ENCODE results near the gene CNOT6.

CNOT6 gene

GRCh38 chr5:180621311-180621710 is 127.1 kb downstream of the CNOT6 start:
- Histone ChIP-seq H3K36me3 (ENCODE audit: control insufficient read depth, insufficient read depth, low read length) (no peaks in the 10 kb centered on the region), H3K23ac (ENCODE audit: low read length) (no peak overlapping the region), H3K27me3 (ENCODE audit: insufficient read depth, low read length, poor library complexity) (no peaks in the 10 kb centered on the region), H3K4ac (ENCODE audit: low read depth, low read length) (no peak overlapping the region), H3K4me2 (ENCODE audit: low read length) (no peak overlapping the region), H3K56ac (ENCODE audit: low read length) (no peak overlapping the region), H3K4me1 (ENCODE audit: control insufficient read depth, low read depth, low read length) (no peaks in the 10 kb centered on the region), H3K79me1 (ENCODE audit: low read length) (no peaks in the 10 kb centered on the region), H3K4me3 (ENCODE audit: low read length) (no peak overlapping the region), H2BK15ac (replicated peaks; ENCODE audit: low read depth) (no peak overlapping the region), H3K27ac (ENCODE audit: low read depth, low read length) (no peak overlapping the region), H3K9ac (ENCODE audit: low read length) (no peak overlapping the region), H4K5ac (ENCODE audit: low read length) (no peak overlapping the region), H3K79me2 (ENCODE audit: control insufficient read depth, insufficient read depth, low read length) (no peaks in the 10 kb centered on the region), H3K18ac (ENCODE audit: low read length) (no peak overlapping the region), H2AK5ac (ENCODE audit: low read length) (no peak overlapping the region), H2BK120ac (ENCODE audit: low read depth, low read length) (no peak overlapping the region), H4K8ac (ENCODE audit: low read depth, low read length) (no peak overlapping the region), H2BK5ac (ENCODE audit: low read length) (no peak overlapping the region)
- no peak for DNase-seq
- no CpG with 5 or more reads among the region's 32 CpGs for WGBS (ENCODE audit: extremely low coverage, insufficient coverage, low lambda C conversion rate)

GRCh38 chr5:180622910-180623309 is 128.7 kb downstream of the CNOT6 start:
- no CpG with 5 or more reads among the region's 6 CpGs for WGBS (ENCODE audit: extremely low coverage, insufficient coverage, low lambda C conversion rate)
- no peak overlapping the region for H3K4me3 ChIP-seq (ENCODE audit: low read length)
- H2BK5ac ChIP-seq (ENCODE audit: low read length) = no peak overlapping the region
- DNase-seq = no peak
- no peak overlapping the region for H3K9ac ChIP-seq (ENCODE audit: low read length)
- no peak overlapping the region for H3K4me2 ChIP-seq (ENCODE audit: low read length)
- no peak overlapping the region for H3K27ac ChIP-seq (ENCODE audit: low read depth, low read length)
- no peak overlapping the region for H3K18ac ChIP-seq (ENCODE audit: low read length)
- H4K5ac ChIP-seq (ENCODE audit: low read length) = no peak overlapping the region
- H2AK5ac ChIP-seq (ENCODE audit: low read length) = no peak overlapping the region
- H3K79me2 ChIP-seq (ENCODE audit: control insufficient read depth, insufficient read depth, low read length) = no peaks in the 10 kb centered on the region
- no peak overlapping the region for H4K8ac ChIP-seq (ENCODE audit: low read depth, low read length)
- no peak overlapping the region for H3K23ac ChIP-seq (ENCODE audit: low read length)
- H3K36me3 ChIP-seq (ENCODE audit: control insufficient read depth, insufficient read depth, low read length) = no peaks in the 10 kb centered on the region
- no peaks in the 10 kb centered on the region for H3K79me1 ChIP-seq (ENCODE audit: low read length)
- no peaks in the 10 kb centered on the region for H3K27me3 ChIP-seq (ENCODE audit: insufficient read depth, low read length, poor library complexity)
- no peak overlapping the region for H3K4ac ChIP-seq (ENCODE audit: low read depth, low read length)
- H2BK120ac ChIP-seq (ENCODE audit: low read depth, low read length) = no peak overlapping the region
- H3K4me1 ChIP-seq (ENCODE audit: control insufficient read depth, low read depth, low read length) = no peaks in the 10 kb centered on the region
- H2BK15ac ChIP-seq (replicated peaks; ENCODE audit: low read depth) = no peak overlapping the region
- H3K56ac ChIP-seq (ENCODE audit: low read length) = no peak overlapping the region

DNA sequence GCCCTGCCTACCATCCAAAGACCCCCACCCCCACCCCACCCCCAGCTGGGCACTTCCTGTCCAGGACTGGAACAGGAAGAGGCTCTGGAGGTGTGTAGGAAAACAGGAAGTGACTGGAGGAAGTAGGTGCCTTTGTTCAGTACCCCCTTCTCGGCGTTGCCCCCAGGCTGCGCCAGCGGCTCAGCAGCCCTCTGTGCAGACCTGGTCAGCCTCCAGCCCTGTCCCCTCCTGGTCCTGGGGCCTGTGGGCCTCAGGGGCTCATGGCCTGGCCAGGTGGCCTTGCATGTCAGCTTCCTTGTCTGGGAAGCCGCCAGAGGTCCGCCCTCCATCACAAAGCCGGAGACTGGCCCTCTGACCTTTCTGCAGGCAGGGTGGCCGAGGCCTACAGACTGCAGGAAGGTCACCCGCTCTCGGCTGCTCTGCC is 129.2 kb downstream of the CNOT6 start:
- Histone ChIP-seq H4K8ac (ENCODE audit: low read depth, low read length) (no peak overlapping the region), H3K4me1 (ENCODE audit: control insufficient read depth, low read depth, low read length) (no peaks in the 10 kb centered on the region), H3K79me2 (ENCODE audit: control insufficient read depth, insufficient read depth, low read length) (no peaks in the 10 kb centered on the region), H3K56ac (ENCODE audit: low read length) (no peak overlapping the region), H2BK15ac (replicated peaks; ENCODE audit: low read depth) (no peak overlapping the region), H3K4me2 (ENCODE audit: low read length) (no peak overlapping the region), H3K27me3 (ENCODE audit: insufficient read depth, low read length, poor library complexity) (no peaks in the 10 kb centered on the region), H3K4ac (ENCODE audit: low read depth, low read length) (no peak overlapping the region), H3K79me1 (ENCODE audit: low read length) (no peaks in the 10 kb centered on the region), H3K18ac (ENCODE audit: low read length) (no peak overlapping the region), H4K5ac (ENCODE audit: low read length) (no peak overlapping the region), H3K27ac (ENCODE audit: low read depth, low read length) (no peak overlapping the region), H2BK120ac (ENCODE audit: low read depth, low read length) (no peak overlapping the region), H3K36me3 (ENCODE audit: control insufficient read depth, insufficient read depth, low read length) (no peaks in the 10 kb centered on the region), H3K4me3 (ENCODE audit: low read length) (no peak overlapping the region), H3K23ac (ENCODE audit: low read length) (no peak overlapping the region), H3K9ac (ENCODE audit: low read length) (no peak overlapping the region), H2BK5ac (ENCODE audit: low read length) (no peak overlapping the region), H2AK5ac (ENCODE audit: low read length) (no peak overlapping the region)
- no peak for DNase-seq
- no CpG with 5 or more reads among the region's 10 CpGs for WGBS (ENCODE audit: extremely low coverage, insufficient coverage, low lambda C conversion rate)

- H3K79me1 ChIP-seq (ENCODE audit: low read length) = no peaks in the 10 kb centered on the region
- no peaks in the 10 kb centered on the region for H3K27me3 ChIP-seq (ENCODE audit: insufficient read depth, low read length, poor library complexity)
- WGBS (ENCODE audit: extremely low coverage, insufficient coverage, low lambda C conversion rate) = no CpG with 5 or more reads among the region's 15 CpGs
- H3K4me1 ChIP-seq (ENCODE audit: control insufficient read depth, low read depth, low read length) = no peaks in the 10 kb centered on the region
- H2BK5ac ChIP-seq (ENCODE audit: low read length) = no peak overlapping the region
- no peak overlapping the region for H3K18ac ChIP-seq (ENCODE audit: low read length)
- H3K79me2 ChIP-seq (ENCODE audit: control insufficient read depth, insufficient read depth, low read length) = no peaks in the 10 kb centered on the region
- H3K23ac ChIP-seq (ENCODE audit: low read length) = no peak overlapping the region
- DNase-seq = no peak
- H3K4me2 ChIP-seq (ENCODE audit: low read length) = no peak overlapping the region
- no peak overlapping the region for H3K9ac ChIP-seq (ENCODE audit: low read length)
- no peaks in the 10 kb centered on the region for H3K36me3 ChIP-seq (ENCODE audit: control insufficient read depth, insufficient read depth, low read length)
- H3K4ac ChIP-seq (ENCODE audit: low read depth, low read length) = no peak overlapping the region
- no peak overlapping the region for H3K56ac ChIP-seq (ENCODE audit: low read length)
- H3K27ac ChIP-seq (ENCODE audit: low read depth, low read length) = no peak overlapping the region
- H4K5ac ChIP-seq (ENCODE audit: low read length) = no peak overlapping the region
- no peak overlapping the region for H4K8ac ChIP-seq (ENCODE audit: low read depth, low read length)
- H2BK15ac ChIP-seq (replicated peaks; ENCODE audit: low read depth) = no peak overlapping the region
- no peak overlapping the region for H2BK120ac ChIP-seq (ENCODE audit: low read depth, low read length)
- H3K4me3 ChIP-seq (ENCODE audit: low read length) = no peak overlapping the region
- H2AK5ac ChIP-seq (ENCODE audit: low read length) = no peak overlapping the region
Observed at GRCh38 chr5:180623844-180624243, 129.7 kb downstream of the CNOT6 start.

DNA sequence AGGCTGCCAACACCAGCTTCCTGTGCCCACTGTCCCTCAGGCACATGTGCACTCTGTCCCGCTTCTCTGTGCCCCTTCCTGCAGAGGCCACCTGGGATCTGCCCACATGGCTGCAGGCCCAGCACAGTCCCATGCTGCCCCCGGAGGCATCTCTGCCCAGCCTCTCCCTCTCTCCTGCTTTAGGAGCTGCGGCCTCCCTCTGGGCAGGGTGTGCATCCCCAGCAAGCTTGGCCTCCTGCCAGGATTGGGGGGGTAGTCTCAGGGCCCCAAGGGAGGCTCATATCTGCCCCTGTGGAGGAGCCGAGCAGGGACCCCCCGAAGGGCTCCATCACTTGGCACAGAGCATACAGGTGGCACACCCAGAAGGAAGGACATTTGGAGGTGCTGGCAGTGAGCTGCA is 130.4 kb downstream of the CNOT6 start:
- Histone ChIP-seq H3K27ac (ENCODE audit: low read depth, low read length) (no peak overlapping the region), H3K4me3 (ENCODE audit: low read length) (no peak overlapping the region), H3K36me3 (ENCODE audit: control insufficient read depth, insufficient read depth, low read length) (no peaks in the 10 kb centered on the region), H2BK15ac (replicated peaks; ENCODE audit: low read depth) (no peak overlapping the region), H2AK5ac (ENCODE audit: low read length) (no peak overlapping the region), H2BK120ac (ENCODE audit: low read depth, low read length) (no peak overlapping the region), H3K23ac (ENCODE audit: low read length) (no peak overlapping the region), H4K5ac (ENCODE audit: low read length) (no peak overlapping the region), H3K4ac (ENCODE audit: low read depth, low read length) (no peak overlapping the region), H3K56ac (ENCODE audit: low read length) (no peak overlapping the region), H3K4me1 (ENCODE audit: control insufficient read depth, low read depth, low read length) (no peaks in the 10 kb centered on the region), H3K4me2 (ENCODE audit: low read length) (no peak overlapping the region), H4K8ac (ENCODE audit: low read depth, low read length) (no peak overlapping the region), H2BK5ac (ENCODE audit: low read length) (no peak overlapping the region), H3K27me3 (ENCODE audit: insufficient read depth, low read length, poor library complexity) (no peaks in the 10 kb centered on the region), H3K79me1 (ENCODE audit: low read length) (no peaks in the 10 kb centered on the region), H3K79me2 (ENCODE audit: control insufficient read depth, insufficient read depth, low read length) (no peaks in the 10 kb centered on the region), H3K18ac (ENCODE audit: low read length) (no peak overlapping the region), H3K9ac (ENCODE audit: low read length) (no peak overlapping the region)
- DNase-seq = no peak
- no CpG with 5 or more reads among the region's 5 CpGs for WGBS (ENCODE audit: extremely low coverage, insufficient coverage, low lambda C conversion rate)

DNA sequence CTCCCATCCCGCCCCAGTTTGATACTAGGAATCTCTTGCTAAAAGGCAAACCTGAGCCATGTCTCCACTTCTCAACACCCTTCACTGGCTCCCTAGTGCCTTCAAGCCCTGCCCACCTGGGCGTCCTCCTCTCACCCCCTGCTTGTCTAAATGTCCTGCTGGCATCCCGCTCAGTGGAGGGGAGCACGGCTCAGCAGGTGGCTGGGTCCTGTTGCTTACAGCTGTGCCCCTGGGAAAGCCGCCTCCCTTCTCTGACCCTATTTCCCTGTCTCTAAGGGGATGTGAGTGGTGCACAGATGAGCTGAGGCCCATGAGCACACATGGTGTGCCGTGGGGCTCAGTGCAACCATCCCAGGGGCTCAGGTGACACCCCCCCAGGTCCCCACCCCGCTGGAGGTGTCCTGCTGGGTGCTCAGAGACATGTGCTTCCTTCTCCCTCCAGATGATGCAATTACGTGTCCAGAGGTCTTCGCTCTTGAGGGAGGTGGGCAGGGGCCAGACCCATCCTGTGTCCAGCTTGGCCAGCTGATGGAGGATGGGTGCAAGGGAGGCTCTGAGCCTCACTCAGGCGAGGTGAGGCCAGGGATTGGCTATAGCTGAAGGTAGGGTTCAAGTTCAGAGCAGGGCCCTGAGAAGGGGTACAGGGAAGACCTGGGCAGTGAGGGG is 131.1 kb downstream of the CNOT6 start:
- no peak for DNase-seq
- H4K8ac ChIP-seq (ENCODE audit: low read depth, low read length) = no peak overlapping the region
- H3K79me1 ChIP-seq (ENCODE audit: low read length) = no peaks in the 10 kb centered on the region
- H2BK5ac ChIP-seq (ENCODE audit: low read length) = no peak overlapping the region
- no CpG with 5 or more reads among the region's 10 CpGs for WGBS (ENCODE audit: extremely low coverage, insufficient coverage, low lambda C conversion rate)
- no peak overlapping the region for H3K18ac ChIP-seq (ENCODE audit: low read length)
- no peak overlapping the region for H4K5ac ChIP-seq (ENCODE audit: low read length)
- H3K4me3 ChIP-seq (ENCODE audit: low read length) = no peak overlapping the region
- H3K27me3 ChIP-seq (ENCODE audit: insufficient read depth, low read length, poor library complexity) = no peaks in the 10 kb centered on the region
- H3K79me2 ChIP-seq (ENCODE audit: control insufficient read depth, insufficient read depth, low read length) = no peaks in the 10 kb centered on the region
- no peaks in the 10 kb centered on the region for H3K36me3 ChIP-seq (ENCODE audit: control insufficient read depth, insufficient read depth, low read length)
- no peaks in the 10 kb centered on the region for H3K4me1 ChIP-seq (ENCODE audit: control insufficient read depth, low read depth, low read length)
- no peak overlapping the region for H3K4me2 ChIP-seq (ENCODE audit: low read length)
- H2AK5ac ChIP-seq (ENCODE audit: low read length) = no peak overlapping the region
- H3K27ac ChIP-seq (ENCODE audit: low read depth, low read length) = no peak overlapping the region
- H3K4ac ChIP-seq (ENCODE audit: low read depth, low read length) = no peak overlapping the region
- H2BK120ac ChIP-seq (ENCODE audit: low read depth, low read length) = no peak overlapping the region
- no peak overlapping the region for H3K56ac ChIP-seq (ENCODE audit: low read length)
- no peak overlapping the region for H3K9ac ChIP-seq (ENCODE audit: low read length)
- no peak overlapping the region for H2BK15ac ChIP-seq (replicated peaks; ENCODE audit: low read depth)
- no peak overlapping the region for H3K23ac ChIP-seq (ENCODE audit: low read length)
